T-helper 1 cell treated with Interleukin-12 subunit alpha and Interleukin-12 subunit beta and Interleukin-4 antibody, amounts not matched to agents 30 ng/mL and 1 ng/mL, for 36 hours (primary cell): Measurements from ENCODE around the gene MMD. TPM values are rescaled to one million over a fixed set of nuclear protein-coding genes. Genes with fewer than 3 reads are reported as not detected.
"Not testable (repeated sequence)": the region's sequence is repeated elsewhere in the genome, so short reads cannot be mapped to it uniquely, and the experiment has no call there.

Source experiments
- intact Hi-C: fragments of 100-400 bp; cut with micrococcal nuclease; formaldehyde crosslinking; loops from one replicate; pipeline ENCODE4 v1.15.1; 2024
- total RNA-seq: library from RNA; stranded (reverse); gene quantifications from 2 replicates; pipeline ENCODE4 v1.2.3, GENCODE V29; 2022

MMD gene
- total RNA-seq, 1 donor from 2014 or later = 31.9 TPM

DNA sequence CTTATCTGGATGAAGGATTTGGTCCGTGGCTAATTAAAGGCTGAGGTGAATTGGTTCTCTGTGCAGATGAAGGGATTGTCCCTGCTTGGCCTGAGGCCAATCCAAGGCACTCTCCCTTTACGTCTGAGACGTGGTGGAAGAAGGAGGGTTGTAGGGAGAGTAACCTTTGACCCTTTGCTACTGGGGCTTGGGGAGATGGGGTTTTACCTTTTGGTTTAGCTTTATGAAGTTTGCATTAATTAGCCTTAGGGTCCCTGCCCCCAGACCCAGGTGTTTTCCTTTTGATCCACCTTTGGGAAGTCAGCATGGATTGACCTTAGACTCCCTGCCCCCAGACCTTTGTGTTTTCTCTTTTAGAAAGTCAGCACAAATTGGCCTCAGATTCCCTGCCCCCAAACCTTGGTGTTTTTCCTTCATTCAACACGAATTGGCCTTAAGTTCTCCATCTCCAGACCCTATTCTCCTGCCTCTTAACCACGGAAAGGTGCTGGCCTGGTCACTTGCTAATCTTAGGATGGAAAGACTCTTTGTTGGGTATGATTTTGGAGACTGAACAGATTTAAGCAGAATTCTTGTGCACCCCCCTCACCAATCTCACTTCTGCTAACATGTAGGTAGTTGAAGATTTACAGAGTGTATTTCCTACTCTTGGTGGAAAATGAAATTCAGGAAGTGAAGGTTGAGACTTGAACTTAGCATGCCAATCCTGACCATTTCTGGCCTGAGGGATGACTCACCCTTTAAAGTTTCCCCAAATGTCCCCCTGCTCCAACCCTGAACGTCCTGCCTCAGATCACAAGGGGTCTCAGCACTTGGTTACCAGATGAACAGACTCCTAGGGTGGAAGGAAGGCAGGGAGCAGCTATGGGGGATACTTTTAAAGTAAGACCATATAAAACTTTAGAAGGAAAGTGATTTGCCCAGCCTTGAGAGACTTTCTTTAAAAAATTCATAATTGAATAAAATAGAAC, 23.1 kb upstream of the MMD start:
- intact Hi-C loops = no loop called here

DNA sequence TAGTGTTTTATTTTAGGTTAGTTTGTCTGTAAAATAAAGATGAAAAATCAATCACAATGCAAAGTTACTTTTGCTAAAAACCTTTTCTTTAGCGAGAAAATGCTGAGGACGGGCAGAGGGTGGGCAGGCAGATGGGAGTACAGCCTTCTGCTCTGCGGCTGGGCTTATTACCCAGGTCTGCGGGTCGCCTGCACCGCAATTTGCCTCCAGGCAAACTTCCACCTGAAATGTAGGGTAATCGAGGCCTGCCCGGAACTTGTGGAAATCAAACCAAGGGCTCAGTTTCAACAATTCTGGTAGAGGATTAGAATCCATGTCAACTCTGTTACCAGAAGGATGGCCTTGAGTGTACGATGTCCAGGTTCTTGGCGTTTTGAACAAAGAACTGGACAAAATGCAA, 22.3 kb upstream of the MMD start:
- intact Hi-C loops = no loop called here

DNA sequence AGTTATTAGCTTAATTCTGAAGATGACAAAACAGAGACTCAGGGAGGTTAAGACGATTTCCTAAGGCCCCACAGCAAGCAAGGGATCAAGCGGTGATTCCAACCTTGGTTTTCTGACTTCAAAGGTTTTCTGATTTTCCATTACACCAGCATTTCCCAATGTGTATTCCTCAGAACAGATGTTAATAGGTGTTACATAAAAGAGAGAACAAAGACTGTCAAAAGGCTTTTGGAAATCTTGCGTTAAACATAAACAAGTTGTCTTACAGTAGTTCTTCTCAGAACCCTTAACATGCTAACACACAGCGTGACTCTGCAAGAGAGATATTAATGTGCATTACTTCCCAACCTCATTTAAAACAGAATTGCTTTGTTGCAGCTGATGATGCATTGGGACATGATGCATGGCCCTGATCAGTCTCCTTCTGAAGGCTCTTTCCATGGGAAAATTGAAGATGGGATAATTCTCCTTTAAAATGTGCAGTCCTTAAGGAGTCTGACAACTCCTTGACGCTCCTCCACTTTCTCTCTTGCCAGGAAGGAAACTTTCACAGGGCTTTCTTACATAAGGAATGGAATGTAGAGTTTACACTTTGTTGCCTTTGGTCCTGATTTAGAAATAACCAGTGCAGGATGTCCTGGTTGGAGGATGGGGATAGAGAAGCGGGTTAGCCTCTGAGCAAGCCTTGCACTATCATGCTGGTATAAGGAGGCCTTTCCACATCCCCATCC, 21.5 kb upstream of the MMD start:
- intact Hi-C loops = no loop called here

DNA sequence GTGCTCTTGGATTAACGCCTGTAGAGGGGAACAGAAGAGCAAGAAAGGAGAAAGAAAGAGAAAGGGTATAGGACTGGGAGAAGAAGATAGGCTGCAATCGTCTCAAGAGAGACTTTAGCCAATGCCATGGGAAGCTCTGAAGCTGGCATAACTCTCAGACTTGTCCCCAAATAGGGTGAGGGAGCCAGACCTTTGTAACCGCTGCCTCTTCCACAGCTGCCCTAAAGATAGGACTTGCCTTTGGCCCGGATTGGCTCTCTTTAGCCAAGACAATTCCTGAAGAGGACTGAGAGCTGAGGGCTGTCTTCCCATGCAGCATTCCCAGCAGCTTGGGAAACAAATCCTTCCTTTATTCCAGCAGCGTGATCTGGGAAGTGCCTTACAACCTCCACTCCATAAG, 20.8 kb upstream of the MMD start:
- intact Hi-C loops = no loop called here

DNA sequence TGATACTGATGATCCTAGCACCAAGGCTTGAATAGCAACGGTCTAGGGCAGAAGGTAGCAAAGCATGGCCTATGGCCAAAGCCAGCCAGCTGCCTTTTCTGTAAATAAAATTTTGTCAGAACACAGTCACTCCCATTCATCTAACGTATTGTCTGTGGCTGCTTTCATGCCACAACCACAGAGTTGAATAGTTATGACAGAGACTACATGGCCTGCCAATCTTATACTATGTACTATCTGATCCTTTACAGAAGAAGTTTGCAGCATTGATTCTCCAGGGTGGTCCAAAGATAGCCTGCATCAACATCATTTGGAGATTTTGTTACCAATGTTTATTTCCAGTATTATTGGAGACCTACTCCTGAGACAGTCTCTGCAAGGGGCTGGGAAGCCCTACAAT, 19.9 kb upstream of the MMD start:
- intact Hi-C loops = no loop called here

DNA sequence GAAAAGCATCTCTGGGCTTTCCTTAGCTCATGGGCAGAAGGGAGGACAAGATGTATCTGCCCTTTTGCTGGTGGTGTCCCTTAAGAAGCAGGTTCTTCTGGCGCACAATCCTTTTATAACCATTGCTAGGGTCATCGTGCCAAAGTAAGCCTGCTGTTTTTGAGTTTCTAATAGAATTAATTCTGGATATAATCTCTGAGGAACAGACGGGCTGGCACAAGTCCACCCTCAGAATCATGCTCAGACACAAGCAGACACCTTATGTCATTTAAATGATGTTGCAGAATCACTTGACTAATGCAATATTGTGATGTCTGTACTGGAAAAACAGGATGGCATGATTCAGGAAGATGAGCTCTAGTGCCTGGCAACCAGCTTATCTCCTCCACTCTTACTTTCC, 18.8 kb upstream of the MMD start:
- intact Hi-C loops = no loop called here

DNA sequence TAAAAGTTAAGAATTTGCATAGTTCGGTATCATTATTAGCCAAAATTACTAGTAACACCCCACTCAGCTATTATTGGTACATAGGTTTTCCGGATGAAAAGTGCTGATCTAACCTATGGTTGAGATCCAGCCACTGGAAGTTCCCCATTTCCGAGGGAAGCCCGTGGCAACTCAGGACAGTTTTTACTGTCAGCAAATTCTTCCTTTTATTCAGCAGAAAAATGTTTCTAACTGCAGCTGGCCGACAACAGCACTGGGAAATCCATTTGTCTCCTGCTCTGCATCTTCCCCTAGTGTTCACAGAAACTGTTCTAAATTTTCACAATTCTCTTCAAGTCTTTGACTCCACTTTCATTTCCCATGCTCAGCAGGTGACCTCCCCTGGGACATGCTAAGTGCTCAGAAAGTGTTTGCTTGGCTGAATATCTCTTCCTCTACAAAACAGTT, 15.5 kb upstream of the MMD start:
- intact Hi-C loops = no loop called here

DNA sequence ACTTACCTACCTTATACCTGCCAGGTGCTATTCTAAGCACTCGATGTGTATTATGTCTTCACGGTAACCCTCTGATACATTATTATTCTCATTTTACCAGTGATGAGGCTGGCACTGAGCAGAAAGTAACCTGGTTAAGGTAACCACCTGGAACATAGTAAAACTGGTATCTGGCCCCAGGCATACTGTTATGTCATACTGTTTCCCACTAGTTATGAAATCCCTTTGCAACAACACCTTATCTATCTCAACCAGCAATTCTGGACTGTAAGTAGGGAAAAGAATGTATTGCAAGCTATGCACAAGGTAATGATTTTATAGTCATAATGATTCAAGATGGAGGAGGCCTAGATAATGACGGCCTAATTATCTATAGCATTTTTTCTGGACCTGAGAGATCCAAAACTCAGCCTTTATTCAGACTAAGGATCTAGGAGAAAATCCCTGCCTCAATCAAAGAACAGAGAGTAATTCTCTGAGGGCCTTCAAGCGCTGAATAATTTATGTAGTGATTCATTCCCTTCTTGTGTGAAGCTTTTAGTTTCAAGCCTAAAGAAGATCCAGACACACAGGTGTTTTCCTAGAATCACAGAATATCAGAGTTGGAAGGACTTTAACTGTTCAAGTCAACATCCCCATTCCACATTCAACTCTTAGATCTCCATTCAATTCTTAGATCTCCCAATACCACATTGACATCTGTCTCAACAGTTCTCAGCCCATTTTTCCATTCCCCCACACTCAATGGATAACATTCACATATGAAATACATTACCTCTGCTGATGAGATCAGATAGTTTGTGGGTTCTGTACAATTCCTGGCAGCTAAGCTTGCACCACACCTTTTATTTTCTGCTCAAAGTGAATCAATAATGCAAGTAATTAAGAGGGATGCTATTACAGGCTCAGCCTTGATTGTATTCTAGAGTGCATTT, 14.9 kb upstream of the MMD start:
- intact Hi-C loops = no loop called here

DNA sequence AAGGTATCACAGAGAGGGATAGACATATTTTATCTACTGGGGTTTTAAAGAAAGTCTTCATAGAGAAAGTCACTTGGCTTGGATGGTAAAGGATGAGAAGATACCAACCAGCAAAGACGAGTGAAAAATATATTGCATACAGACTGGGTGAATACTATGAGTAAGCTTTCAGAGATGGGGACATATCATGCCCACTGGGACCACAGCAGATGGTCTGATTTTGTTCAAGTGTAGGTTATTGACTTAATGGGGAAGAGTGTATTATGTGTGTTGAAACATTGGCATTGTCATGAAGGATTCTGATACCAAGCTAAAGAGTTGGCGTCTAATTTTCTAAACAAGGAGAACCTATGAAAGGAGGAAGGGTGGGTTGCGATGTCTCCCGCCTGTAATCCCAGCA, 13.8 kb upstream of the MMD start:
- intact Hi-C loops = no loop called here

DNA sequence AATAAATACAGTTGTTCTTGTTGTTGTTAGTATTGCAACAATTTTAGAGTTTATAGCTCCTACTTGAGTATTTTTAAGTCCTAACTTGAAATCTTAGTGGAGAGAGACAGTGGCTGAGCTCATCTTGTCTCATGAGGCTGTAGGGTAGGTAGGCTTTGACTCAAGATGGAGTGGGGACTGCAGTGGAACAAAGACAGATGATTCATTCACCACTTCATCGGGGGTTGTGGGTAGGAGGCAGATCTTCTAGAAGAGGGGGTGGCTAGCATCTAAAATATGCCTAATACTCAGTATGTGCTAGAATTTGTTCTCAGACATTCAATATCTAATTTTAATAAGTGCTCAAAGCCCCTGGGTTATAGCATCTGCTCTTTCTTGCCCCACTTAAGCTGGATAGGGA, 13.1 kb upstream of the MMD start:
- intact Hi-C loops = no loop called here

DNA sequence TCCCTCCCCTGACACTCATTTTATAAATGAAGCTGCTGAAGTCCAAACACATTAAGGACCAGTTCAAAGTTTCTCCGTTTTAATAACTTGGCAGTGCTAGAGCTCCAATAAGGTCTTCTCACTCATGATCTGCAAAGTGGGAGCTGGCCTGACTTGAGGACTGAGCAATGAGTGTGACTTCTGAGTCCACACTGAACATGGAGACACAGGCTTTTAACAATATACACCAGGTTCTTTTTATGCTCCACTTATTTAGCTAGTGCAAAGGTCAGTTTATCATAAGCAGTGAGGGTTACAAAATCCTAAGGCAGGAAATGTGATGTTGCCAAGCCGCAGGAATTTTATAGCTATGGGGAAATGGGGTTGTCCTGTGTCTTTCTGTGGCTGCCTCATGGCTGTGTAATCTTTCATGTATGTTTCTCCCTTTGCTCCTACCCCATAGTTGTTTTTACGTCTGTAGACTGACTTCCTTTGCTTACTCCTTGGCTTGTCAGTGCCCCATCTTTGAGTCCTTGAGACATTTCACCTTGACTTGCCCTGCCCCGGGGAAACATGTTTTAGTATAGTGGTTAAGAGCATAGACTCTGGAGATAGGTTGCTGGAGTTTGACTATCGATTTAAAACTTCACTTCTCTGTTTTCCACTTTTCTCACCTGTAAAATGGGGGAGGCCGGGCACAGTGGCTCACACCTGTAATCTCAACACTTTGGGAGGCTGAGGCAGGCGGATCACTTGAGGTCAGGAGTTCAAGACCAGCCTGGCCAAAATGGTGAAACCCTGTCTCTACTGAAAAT, 12.2 kb upstream of the MMD start:
- intact Hi-C loops = no loop called here

DNA sequence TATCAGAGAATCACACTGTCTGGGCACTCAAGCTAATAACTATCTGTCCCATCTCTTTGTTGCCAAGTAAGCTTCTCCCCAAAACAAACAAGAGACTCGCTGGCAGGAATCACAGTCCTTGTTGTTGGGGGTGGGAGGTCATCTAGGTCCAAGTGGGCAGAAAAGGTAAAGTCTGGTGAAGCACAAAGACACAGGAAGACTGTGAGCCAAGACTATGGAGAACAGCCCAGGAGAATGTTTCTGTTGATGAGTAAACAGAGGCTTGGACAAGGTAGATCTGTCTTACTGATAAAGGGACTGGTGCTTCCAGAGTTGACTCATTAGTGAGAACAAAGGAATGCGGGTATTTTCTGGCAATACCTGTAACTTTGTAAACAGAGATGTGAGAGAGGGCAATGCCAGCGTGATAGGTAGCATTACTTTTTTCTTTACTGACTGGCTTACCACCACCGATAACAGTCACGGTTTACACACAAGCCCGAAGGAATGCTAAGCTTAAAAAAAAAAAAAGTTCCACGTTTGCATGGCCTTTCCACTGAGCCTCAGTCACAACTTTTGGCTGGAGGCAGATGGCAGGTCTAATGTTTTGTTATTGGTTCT, 11.5 kb upstream of the MMD start:
- intact Hi-C loops = no loop called here

DNA sequence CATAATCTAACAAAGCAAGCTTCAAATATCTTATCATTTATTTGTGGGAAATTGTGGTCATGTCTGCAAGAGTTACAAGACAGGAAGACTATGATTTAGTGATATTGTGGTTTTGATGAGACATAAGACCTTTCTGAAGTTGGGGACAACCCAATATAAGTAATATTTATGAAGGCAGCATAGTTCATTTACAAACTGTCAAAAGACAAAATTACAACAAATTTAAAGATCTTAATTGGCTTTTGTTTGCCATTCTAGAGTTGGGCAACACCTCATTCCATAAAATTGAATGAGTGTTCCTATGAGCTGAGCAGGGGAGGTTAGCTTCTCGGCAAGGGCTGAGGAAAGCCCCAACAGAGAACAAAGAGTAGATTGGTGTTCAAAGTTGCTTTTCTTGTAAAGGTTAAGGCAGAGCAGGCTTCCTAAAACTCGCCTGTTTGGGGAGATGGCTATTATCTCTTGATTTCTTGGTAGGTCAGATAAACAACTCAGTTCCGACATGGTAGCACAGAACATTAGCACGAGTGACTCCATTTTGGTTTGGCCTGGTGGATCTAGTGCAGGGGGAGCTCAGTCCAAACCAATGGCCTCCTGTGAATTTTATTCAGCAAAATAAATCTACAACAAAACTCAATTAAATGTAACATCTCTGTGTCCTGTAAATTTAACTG, 10.9 kb upstream of the MMD start:
- intact Hi-C loops = no loop called here

DNA sequence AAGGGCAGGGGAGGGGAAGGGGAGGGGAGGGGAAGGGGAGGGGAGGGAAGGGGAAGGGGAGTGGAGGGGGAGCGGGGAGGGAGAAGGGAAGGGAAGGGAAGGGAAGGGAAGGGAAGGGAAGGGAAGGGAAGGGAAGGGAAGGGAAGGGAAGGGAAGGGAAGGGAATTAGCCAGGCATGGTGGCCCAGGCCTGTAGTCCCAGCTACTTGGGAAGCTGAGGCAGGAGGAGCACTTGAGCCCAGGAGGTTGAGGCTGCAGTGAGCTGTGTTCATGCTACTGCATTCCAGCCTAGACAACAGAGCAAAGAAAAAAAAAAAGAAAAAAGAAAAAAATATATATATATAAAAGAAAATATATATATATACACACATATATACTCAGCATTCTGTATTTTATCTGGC, 10.3 kb upstream of the MMD start:
- intact Hi-C loops = not testable (repeated sequence)

DNA sequence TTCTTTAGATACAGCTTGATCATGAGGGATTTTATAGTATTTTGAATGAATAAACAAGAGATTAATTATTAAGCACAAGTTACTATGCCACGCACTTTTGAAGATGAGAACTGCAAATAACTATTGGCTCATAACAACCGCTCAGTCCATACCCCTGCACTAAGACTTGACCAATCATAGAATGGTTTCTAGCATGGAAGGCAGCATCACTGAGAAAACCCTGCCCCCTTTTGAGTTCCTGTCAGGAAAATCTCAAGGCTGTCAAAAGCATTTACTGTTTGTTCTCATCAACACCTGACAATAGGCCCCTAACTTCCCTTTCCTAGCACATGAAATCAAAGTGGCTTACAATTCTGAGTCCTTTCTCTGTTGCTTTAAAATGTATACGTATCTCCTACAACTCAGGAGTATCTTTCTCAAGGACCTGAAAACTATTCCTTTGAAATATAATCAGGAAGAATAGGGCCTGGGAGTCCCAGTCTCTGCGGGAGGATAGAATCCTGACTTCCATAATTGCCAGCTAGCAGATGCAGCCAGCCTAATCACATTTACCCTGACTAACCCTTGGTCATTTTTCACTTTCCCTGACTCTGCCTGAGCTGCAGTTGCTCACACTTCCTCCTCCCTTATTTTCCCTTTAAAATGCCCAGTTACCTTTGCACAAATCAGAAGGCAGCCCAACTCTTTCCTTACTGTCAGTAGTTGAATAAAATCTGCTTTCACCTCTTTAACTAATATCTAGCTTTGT, 9.1 kb upstream of the MMD start:
- intact Hi-C loops = no loop called here

DNA sequence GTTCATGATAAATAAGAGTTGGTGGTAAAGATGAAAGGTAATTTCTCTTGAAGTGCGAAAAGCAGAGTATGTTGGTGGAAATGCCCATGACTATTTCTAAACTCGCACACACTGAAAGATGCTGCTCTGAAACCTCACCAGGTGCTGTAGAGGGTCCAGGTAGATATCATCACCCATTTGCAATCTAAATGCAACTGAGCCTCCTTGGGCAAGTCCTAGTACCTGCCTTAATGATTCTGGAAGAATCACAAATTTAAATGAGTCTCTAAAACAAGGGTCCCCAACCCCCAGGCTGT, 5.9 kb upstream of the MMD start:
- intact Hi-C loops = no loop called here

DNA sequence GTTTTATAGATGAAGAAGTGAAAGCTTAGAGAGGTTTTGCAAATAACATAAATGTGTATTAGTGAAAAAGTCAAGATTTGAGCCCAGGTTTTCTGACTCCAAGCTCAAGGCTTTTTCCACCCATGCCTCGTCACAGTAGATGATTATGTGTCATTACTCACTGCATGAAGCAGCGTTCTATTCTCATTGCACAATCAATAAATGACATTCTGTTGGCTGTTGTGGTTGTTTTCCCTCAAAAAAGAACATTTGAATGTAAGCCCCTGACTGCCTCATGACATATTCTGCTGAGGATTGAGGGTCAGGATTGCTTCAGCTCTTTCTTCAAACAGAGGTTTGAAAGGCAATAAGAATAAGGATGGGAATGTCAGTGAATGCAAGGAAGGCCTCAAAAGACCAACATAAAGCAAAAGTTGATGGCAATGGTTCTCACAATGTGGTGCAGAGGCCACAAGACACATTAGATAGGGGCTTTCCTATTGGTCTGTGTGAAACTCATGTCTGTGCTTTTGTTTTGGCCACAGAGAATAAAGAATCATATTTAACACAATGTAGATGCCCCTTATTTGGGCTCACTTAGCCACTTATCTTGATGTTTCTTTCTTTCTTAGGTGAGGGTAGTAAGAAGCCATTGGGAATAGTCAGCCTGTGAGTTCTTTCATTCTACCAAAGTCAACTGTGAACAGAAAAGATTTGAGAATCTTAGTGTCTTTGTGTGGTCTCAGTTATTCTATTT, 5.4 kb upstream of the MMD start:
- intact Hi-C loops = no loop called here

DNA sequence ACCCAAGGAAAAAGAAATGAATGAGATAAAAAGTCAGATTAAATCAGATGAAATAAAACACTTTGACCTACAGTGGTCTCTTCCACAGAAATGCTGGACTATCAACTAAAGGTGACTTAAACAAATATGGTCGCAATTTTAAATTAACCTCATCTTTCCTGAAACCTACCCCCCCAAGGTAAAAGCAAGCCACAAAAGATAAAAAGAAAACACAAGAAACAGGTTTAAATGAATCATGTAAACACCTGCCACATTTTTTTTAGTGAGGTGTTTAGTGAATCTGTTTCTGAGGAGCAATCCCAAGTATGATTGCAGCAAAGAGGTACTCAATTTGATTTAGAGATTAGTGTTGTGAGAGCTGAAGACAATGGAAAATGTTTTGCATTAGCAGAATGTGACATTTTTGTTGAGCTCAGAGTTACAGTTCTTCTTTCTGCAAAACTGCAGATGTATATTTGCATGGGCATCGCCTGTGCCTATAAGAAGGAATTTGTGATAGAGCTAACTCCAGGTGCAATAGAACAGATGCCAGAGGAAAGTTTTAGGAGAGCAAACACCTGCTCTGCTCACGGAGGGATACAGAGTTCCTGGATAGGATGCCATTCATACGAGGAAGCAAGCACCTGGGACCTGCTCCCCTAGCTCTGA, 3.4 kb upstream of the MMD start:
- intact Hi-C loops = loop anchor here (5.0 kb wide), 2 partner anchors 188 to 1487 kb away; partner anchors contain the start of gene TRIM25
